ENCODE measurements around the gene BRINP2.

DNA sequence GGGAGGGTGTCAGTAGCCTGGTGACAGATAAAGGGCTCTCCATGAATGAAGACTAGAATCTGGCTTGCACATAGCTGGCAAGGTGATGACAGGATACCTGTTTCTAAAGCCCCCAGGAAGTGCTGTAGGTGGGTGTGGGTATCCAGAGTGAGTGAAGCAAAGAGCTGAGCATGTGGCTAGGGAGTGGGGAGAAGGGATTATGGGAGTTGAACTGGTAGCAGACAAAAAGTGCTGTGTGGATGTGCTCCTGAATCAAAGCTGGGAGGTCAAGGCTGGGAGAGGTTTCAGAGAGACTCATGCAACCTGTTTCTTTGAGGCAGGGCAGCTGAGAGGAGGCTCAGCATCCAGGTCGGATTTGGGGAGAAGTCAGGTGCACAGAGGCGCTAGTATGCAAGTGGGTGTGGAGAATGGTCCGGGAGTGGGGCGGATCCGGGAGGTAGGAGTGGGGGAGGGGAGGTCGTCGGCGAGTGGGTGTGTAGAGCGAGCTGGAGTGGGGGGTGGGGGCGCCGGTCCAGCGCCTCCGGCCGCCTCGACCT is 6.8 kb upstream of the BRINP2 start:
- TF ChIP-seq, protein P1, sequence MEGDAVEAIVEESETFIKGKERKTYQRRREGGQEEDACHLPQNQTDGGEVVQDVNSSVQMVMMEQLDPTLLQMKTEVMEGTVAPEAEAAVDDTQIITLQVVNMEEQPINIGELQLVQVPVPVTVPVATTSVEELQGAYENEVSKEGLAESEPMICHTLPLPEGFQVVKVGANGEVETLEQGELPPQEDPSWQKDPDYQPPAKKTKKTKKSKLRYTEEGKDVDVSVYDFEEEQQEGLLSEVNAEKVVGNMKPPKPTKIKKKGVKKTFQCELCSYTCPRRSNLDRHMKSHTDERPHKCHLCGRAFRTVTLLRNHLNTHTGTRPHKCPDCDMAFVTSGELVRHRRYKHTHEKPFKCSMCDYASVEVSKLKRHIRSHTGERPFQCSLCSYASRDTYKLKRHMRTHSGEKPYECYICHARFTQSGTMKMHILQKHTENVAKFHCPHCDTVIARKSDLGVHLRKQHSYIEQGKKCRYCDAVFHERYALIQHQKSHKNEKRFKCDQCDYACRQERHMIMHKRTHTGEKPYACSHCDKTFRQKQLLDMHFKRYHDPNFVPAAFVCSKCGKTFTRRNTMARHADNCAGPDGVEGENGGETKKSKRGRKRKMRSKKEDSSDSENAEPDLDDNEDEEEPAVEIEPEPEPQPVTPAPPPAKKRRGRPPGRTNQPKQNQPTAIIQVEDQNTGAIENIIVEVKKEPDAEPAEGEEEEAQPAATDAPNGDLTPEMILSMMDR (IDR thresholded peaks at IDR 0.05; ENCODE audit: low read length) = no peak
- no peak for TF ChIP-seq EZH2 (IDR thresholded peaks at IDR 0.05; ENCODE audit: borderline replicate concordance, low read length)
